Parathyroid adenoma (tissue), 2 donors: ENCODE measurements around the gene SH3D19.

Experiments
- H2AFZ ChIP-seq: fragments of 300-600 bp; sonication (generic); one replicate; pipeline ENCODE4 v1.7.0; 2017; ENCODE audit warnings: antibody characterized with exemption, mild to moderate bottlenecking
- H3K27ac ChIP-seq: fragments of 300-600 bp; sonication (generic); one replicate; pipeline ENCODE4 v1.7.0; 2017
- H3K27me3 ChIP-seq: fragments of 300-600 bp; sonication (generic); one replicate; pipeline ENCODE4 v1.7.0; 2017; ENCODE audit warnings: low read length; ENCODE audit not compliant: control insufficient read depth, insufficient read depth
- H3K36me3 ChIP-seq: fragments of 300-600 bp; sonication (generic); one replicate; pipeline ENCODE4 v1.7.0; 2017; ENCODE audit warnings: low read length; ENCODE audit not compliant: control insufficient read depth, insufficient read depth
- H3K4me1 ChIP-seq: fragments of 300-600 bp; sonication (generic); one replicate; pipeline ENCODE4 v1.7.0; 2017; ENCODE audit warnings: control low read depth
- H3K4me2 ChIP-seq: fragments of 300-600 bp; sonication (generic); one replicate; pipeline ENCODE4 v1.7.0; 2017; ENCODE audit warnings: low read length
- H3K4me3 ChIP-seq: fragments of 300-600 bp; sonication (generic); one replicate; pipeline ENCODE4 v1.7.0; 2017; ENCODE audit warnings: low read depth, low read length
- H3K79me2 ChIP-seq: fragments of 300-600 bp; sonication (generic); one replicate; pipeline ENCODE4 v1.7.0; 2017; ENCODE audit warnings: control low read depth
- H3K9ac ChIP-seq: fragments of 300-600 bp; sonication (generic); one replicate; pipeline ENCODE4 v1.7.0; 2017; ENCODE audit warnings: mild to moderate bottlenecking
- H3K9me3 ChIP-seq: fragments of 300-600 bp; sonication (generic); one replicate; pipeline ENCODE4 v1.7.0; 2017; ENCODE audit warnings: low read length; ENCODE audit not compliant: control insufficient read depth
- CTCF ChIP-seq: fragments of 300-600 bp; sonication (generic); IDR thresholded peaks from one replicate; pipeline ENCODE4 v1.7.0; 2017; ENCODE audit warnings: antibody characterized with exemption, mild to moderate bottlenecking
- donor health status: primary hyperparathyroidism.

SH3D19 gene

GRCh38 chr4:151117371-151117962 lies 207.9 kb downstream of the SH3D19 start:
- Histone ChIP-seq H3K9me3 (no peaks in the 10 kb centered on the region), H3K4me1 (no peaks in the 10 kb centered on the region), H2AFZ (no peak overlapping the region), H3K4me2 (no peak overlapping the region), H3K27me3 (no peaks in the 10 kb centered on the region), H3K79me2 (no peaks in the 10 kb centered on the region), H3K9ac (no peak overlapping the region), H3K4me3 (no peak overlapping the region), H3K27ac (no peak overlapping the region), H3K36me3 (no peaks in the 10 kb centered on the region)
- TF ChIP-seq CTCF = peak; percentile 44

GRCh38 chr4:151114986-151115385 lies 210.4 kb downstream of the SH3D19 start:
- Histone ChIP-seq H3K27ac (no peak overlapping the region), H3K4me2 (no peak overlapping the region), H2AFZ (no peak overlapping the region), H3K4me1 (no peaks in the 10 kb centered on the region), H3K79me2 (no peaks in the 10 kb centered on the region), H3K27me3 (no peaks in the 10 kb centered on the region), H3K9me3 (no peaks in the 10 kb centered on the region), H3K4me3 (no peak overlapping the region), H3K36me3 (no peaks in the 10 kb centered on the region), H3K9ac (no peak overlapping the region)
- TF ChIP-seq CTCF = no peak

GRCh38 chr4:151114338-151114737 lies 211.1 kb downstream of the SH3D19 start:
- no peak overlapping the region for H3K4me3 ChIP-seq
- H3K9ac ChIP-seq = no peak overlapping the region
- H3K27ac ChIP-seq = no peak overlapping the region
- no peaks in the 10 kb centered on the region for H3K79me2 ChIP-seq
- H2AFZ ChIP-seq = no peak overlapping the region
- TF ChIP-seq CTCF = no peak
- H3K27me3 ChIP-seq = no peaks in the 10 kb centered on the region
- no peak overlapping the region for H3K4me2 ChIP-seq
- H3K36me3 ChIP-seq = no peaks in the 10 kb centered on the region
- H3K9me3 ChIP-seq = no peaks in the 10 kb centered on the region
- no peaks in the 10 kb centered on the region for H3K4me1 ChIP-seq

GRCh38 chr4:151110236-151110635 lies 215.2 kb downstream of the SH3D19 start:
- Histone ChIP-seq H3K27ac (no peak overlapping the region), H3K27me3 (no peaks in the 10 kb centered on the region), H2AFZ (no peak overlapping the region), H3K79me2 (no peaks in the 10 kb centered on the region), H3K4me1 (no peaks in the 10 kb centered on the region), H3K4me3 (no peak overlapping the region), H3K4me2 (no peak overlapping the region), H3K9me3 (no peaks in the 10 kb centered on the region), H3K9ac (no peak overlapping the region), H3K36me3 (no peaks in the 10 kb centered on the region)
- TF ChIP-seq CTCF = no peak

- Histone ChIP-seq H2AFZ (no peak overlapping the region), H3K4me2 (no peak overlapping the region), H3K4me3 (no peak overlapping the region), H3K36me3 (no peaks in the 10 kb centered on the region), H3K27ac (no peak overlapping the region), H3K9me3 (no peaks in the 10 kb centered on the region), H3K79me2 (no peaks in the 10 kb centered on the region), H3K9ac (no peak overlapping the region), H3K4me1 (no peaks in the 10 kb centered on the region), H3K27me3 (no peaks in the 10 kb centered on the region)
- no peak for TF ChIP-seq CTCF
These were observed 218.3 kb downstream of the SH3D19 start for GRCh38 chr4:151107063-151107462.
